Natural killer cell (primary cell): Measurements from ENCODE around the gene AP1M2. TPM values are rescaled to one million over a fixed set of nuclear protein-coding genes. Genes with fewer than 3 reads are reported as not detected.

Experiments
- ATAC-seq, 3 donors: fragments of 150-1000 bp in 2 of 3; fragments of 200-7000 bp in 1 of 3; cut with Tn5 transposase; 1 replicate in 1 of 3; 2 replicates in 2 of 3; pipeline ENCODE4 v1.10.0; 2021; ENCODE audit warnings: mild to moderate bottlenecking in 2 of 3, moderate library complexity in 2 of 3
- DNase-seq, 2 donors: peaks; one replicate each; pipeline versions ENCODE4 v3.0.0 to v3.0.0-alpha.2; 2013 to 2021; ENCODE audit warnings: mixed read lengths in 1 of 2
- H3K27ac ChIP-seq: one replicate; pipeline ENCODE4 v1.5.1; 2013; ENCODE audit warnings: mild to moderate bottlenecking, low read length
- H3K27me3 ChIP-seq: one replicate; pipeline ENCODE4 v1.6.1; 2013; ENCODE audit warnings: low read length; ENCODE audit not compliant: control insufficient read depth, insufficient read depth
- H3K36me3 ChIP-seq: one replicate; pipeline ENCODE4 v1.6.1; 2013; ENCODE audit warnings: low read length; ENCODE audit not compliant: control insufficient read depth, insufficient read depth
- H3K4me1 ChIP-seq: one replicate; pipeline ENCODE4 v1.6.1; 2013; ENCODE audit warnings: low read length; ENCODE audit not compliant: control insufficient read depth, insufficient read depth
- H3K4me3 ChIP-seq: one replicate; pipeline ENCODE4 v1.5.1; 2013; ENCODE audit warnings: low read length
- H3K9me3 ChIP-seq: one replicate; pipeline ENCODE4 v1.6.1; 2013; ENCODE audit warnings: low read length; ENCODE audit not compliant: control insufficient read depth, insufficient read depth
- H3K27ac Mint-ChIP-seq, 2 donors: one replicate each; pipeline ENCODE4 v1.8.0; 2022; ENCODE audit warnings: mild to moderate bottlenecking in 2 of 2, mixed read lengths in 2 of 2, moderate library complexity in 1 of 2
- H3K27me3 Mint-ChIP-seq, 2 donors: one replicate each; pipeline ENCODE4 v1.8.0; 2022; ENCODE audit warnings: low read depth in 2 of 2, mixed read lengths in 2 of 2
- H3K36me3 Mint-ChIP-seq: one replicate; pipeline ENCODE4 v1.8.0; 2022; ENCODE audit warnings: mixed read lengths
- H3K4me1 Mint-ChIP-seq, 2 donors: one replicate each; pipeline ENCODE4 v1.8.0; 2022; ENCODE audit warnings: mixed read lengths in 2 of 2
- H3K4me3 Mint-ChIP-seq: one replicate; pipeline ENCODE4 v1.8.0; 2022; ENCODE audit warnings: mild to moderate bottlenecking, moderate library complexity, mixed read lengths
- H3K9me3 Mint-ChIP-seq, 2 donors: one replicate each; pipeline ENCODE4 v1.8.0; 2022; ENCODE audit warnings: mixed read lengths in 2 of 2
- CTCF ChIP-seq: fragments of 200-600 bp; IDR thresholded peaks from one replicate; pipeline ENCODE4 v1.8.0; 2022; ENCODE audit warnings: antibody characterized with exemption
- WGBS: methylation state at CpG from one replicate; pipeline ENCODE4 v1.1.7; 2013; ENCODE audit warnings: missing lambda C conversion rate; ENCODE audit not compliant: insufficient coverage; 5-methylcytosine and 5-hydroxymethylcytosine counted together
- intact Hi-C: fragments of 100-400 bp; cut with micrococcal nuclease; formaldehyde crosslinking; loops from one replicate; pipeline ENCODE4 v1.14.2; 2022
- total RNA-seq, 4 donors: library from RNA; stranded (reverse); fragments of 120-200 nt in 1 of 4; gene quantifications; one replicate each; pipeline versions ENCODE4 v1.2.3 to v1.2.4, GENCODE V29; 2013 to 2022

AP1M2 gene
- total RNA-seq, 3 donors from 2014 or later (not counting 1 experiment from before 2014, with no cell fraction given), result 1.3 TPM; not detected in 2

DNA sequence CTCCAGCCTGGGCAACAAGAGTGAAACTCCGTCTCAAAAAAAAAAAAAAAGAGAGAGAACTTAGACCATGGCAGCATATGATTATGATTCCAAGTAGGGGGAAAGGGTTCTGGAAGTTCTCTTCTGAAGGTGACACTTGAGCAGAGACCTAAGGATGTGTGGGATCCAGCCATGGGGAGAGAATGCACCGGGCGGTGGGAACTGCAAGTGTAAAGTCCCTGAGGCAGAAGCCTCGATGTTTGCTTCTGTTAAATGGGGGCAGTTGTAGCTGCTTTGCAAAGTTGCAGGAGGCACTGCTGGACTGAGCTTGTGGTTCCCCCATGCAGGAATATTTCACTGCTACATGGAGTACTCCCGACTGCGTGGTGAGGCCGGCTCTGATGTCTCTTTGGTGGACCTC, 47.3 kb upstream of the AP1M2 start:
- no peak for TF ChIP-seq CTCF
- H3K27ac ChIP-seq, result no peak overlapping the region
- Mint-ChIP-seq H3K27ac (no peak overlapping the region), H3K36me3 (peaks cover 19% of the 10 kb centered on the region), H3K4me3 (no peak overlapping the region), H3K4me1 (peaks cover 12 to 26% of the 10 kb centered on the region in 2 donors), H3K9me3 (no peaks in the 10 kb centered on the region), H3K27me3 (no peaks in the 10 kb centered on the region)
- WGBS, result 98% methylated on average over 7 of the region's 7 CpGs
- no peak for ATAC-seq
- DNase-seq, result no peak
- peaks cover 82% of the 10 kb centered on the region for H3K36me3 ChIP-seq
- H3K4me3 ChIP-seq, result no peak overlapping the region
- H3K27me3 ChIP-seq, result no peaks in the 10 kb centered on the region
- H3K4me1 ChIP-seq, result peaks cover 13% of the 10 kb centered on the region
- H3K9me3 ChIP-seq, result no peaks in the 10 kb centered on the region
- intact Hi-C loops, result no loop called here

DNA sequence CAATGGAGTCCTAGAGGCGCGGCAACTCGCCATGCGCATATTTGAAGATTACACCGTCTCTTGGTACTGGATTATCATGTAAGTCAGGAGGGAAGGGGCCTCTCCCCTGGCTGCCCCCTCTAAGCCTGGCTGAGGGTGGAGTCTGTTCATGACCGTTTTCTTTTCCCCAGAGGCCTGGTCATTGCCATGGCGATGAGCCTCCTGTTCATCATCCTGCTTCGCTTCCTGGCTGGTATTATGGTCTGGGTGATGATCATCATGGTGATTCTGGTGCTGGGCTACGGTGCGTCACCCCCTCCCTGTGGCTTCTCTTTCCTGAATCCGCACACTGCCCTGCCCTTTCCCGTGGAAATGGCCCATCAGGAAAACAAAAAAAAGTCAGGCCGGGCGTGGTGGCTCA, 44.8 kb upstream of the AP1M2 start:
- no peak overlapping the region for H3K27ac ChIP-seq
- no peak for ATAC-seq
- DNase-seq, result no peak
- Mint-ChIP-seq H3K4me3 (no peak overlapping the region), H3K27me3 (no peaks in the 10 kb centered on the region), H3K27ac (peak overlapping the region in 1 of 2 donors; percentile 8), H3K4me1 (peaks cover 12 to 16% of the 10 kb centered on the region in 2 donors), H3K9me3 (no peaks in the 10 kb centered on the region), H3K36me3 (peaks cover 11% of the 10 kb centered on the region)
- intact Hi-C loops, result no loop called here
- peaks cover 4% of the 10 kb centered on the region for H3K4me1 ChIP-seq
- 91% methylated on average over 14 of the region's 14 CpGs for WGBS
- no peak for TF ChIP-seq CTCF
- no peak overlapping the region for H3K4me3 ChIP-seq
- no peaks in the 10 kb centered on the region for H3K9me3 ChIP-seq
- H3K36me3 ChIP-seq, result peaks cover 82% of the 10 kb centered on the region
- no peaks in the 10 kb centered on the region for H3K27me3 ChIP-seq

- H3K9me3 Mint-ChIP-seq, result no peaks in the 10 kb centered on the region
- H3K36me3 ChIP-seq, result peaks cover 31% of the 10 kb centered on the region
- H3K4me1 ChIP-seq, result peaks cover 42% of the 10 kb centered on the region
- H3K27ac ChIP-seq, result no peak overlapping the region
- intact Hi-C loops, result no loop called here
- H3K27ac Mint-ChIP-seq, result peak overlapping the region; percentile 68 to 74
- TF ChIP-seq CTCF, result no peak
- no peaks in the 10 kb centered on the region for H3K36me3 Mint-ChIP-seq
- H3K4me1 Mint-ChIP-seq, result peaks cover 37 to 44% of the 10 kb centered on the region in 2 donors
- 94% methylated on average over 9 of the region's 10 CpGs for WGBS
- DNase-seq (no peak), ATAC-seq (no peak)
- H3K27me3 Mint-ChIP-seq, result no peaks in the 10 kb centered on the region
- H3K4me3 ChIP-seq, result no peak overlapping the region
- no peaks in the 10 kb centered on the region for H3K27me3 ChIP-seq
- H3K9me3 ChIP-seq, result no peaks in the 10 kb centered on the region
- peak overlapping the region; percentile 55 for H3K4me3 Mint-ChIP-seq
These were observed 38.6 kb upstream of the AP1M2 start for GRCh38 chr19:10625762-10626138.
